Measurements from ENCODE around the gene CRACR2A. TPM values are rescaled to one million over a fixed set of nuclear protein-coding genes. Genes with fewer than 3 reads are reported as not detected.

CRACR2A gene
- total and polyA plus RNA-seq, 2 of the 8 experiments (the other 6 are each of a cell fraction or from before 2014, with no cell fraction given) = 0.85 to 3.2 TPM

DNA sequence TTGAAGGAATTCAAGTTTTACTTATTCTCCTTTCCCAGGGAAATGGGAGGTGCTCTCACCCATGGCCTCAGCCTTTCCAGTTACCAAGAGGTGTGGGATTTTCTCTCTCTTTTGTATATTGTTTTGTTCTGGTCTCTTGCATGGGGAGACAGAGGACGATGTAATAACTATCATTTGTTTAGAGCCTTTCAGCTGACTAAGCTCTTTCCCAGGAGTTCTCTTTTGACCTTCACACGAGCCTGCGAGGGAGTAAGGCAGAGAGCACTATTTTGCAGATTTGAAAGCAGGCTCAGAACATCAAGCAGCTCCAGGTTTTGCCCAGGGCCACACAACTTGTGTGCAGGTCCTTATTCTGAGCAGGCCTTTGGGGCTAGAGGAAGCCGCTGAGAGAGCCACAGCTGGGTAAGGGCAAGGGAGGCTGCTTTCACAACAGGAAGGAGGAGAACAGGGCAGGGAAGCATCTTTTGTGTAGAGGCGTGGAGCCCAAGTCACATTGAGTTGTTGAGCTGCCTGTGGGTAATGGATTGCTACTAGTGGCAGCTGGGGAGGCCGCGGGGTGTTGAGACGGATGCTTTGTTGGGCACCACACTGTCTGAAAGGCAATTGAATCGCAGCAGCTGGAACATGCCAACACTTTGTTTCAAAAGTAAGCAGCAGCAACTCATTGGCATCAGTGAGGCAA lies 145.7 kb downstream of the CRACR2A start:
- H2AFZ ChIP-seq (ENCODE audit: low read length) = no peak overlapping the region
- no peak overlapping the region for H4K91ac ChIP-seq (replicated peaks; ENCODE audit: insufficient read length, low read length)
- ChIA-PET POLR2A (ENCODE audit: partially characterized antibody) (interaction anchor here (1.3 kb wide), 1 partner anchor 306 kb away, joined by 3 read pairs; no protein-coding TSS in a partner anchor), CTCF (ENCODE audit: partially characterized antibody) (interaction anchor here (0.8 to 5.0 kb wide), 9 partner anchors 10 to 307 kb away, joined by 3 to 22 read pairs (median 3); no protein-coding TSS in a partner anchor)
- H3K36me3 ChIP-seq (ENCODE audit: control insufficient read depth in 2 of 4, insufficient read depth in 4 of 4, low read length in 3 of 4) = no peaks in the 10 kb centered on the region
- no peak overlapping the region for H4K8ac ChIP-seq (ENCODE audit: extremely low read depth, insufficient read depth, low read length)
- no peak overlapping the region for H2AK5ac ChIP-seq (ENCODE audit: low read depth, low read length)
- no peaks in the 10 kb centered on the region for H3K9me3 ChIP-seq (ENCODE audit: insufficient read depth in 2 of 2, low read depth in 1 of 2, low read length in 1 of 2)
- H3K27ac ChIP-seq (ENCODE audit: low read depth, low read length) = no peak overlapping the region
- H3K9ac ChIP-seq (replicated peaks in 1 of 4; ENCODE audit: extremely low read depth in 1 of 4, low read depth in 3 of 4, low read length in 3 of 4) = no peak overlapping the region
- no peak overlapping the region for H3K4me3 ChIP-seq (ENCODE audit: extremely low read depth in 1 of 4, insufficient read depth in 2 of 4, low read depth in 3 of 4, low read length in 4 of 4)
- no peak overlapping the region for H3K4ac ChIP-seq (replicated peaks; ENCODE audit: insufficient read length, low read depth, low read length)
- H3K4me1 ChIP-seq (replicated peaks in 1 of 4; ENCODE audit: control insufficient read depth in 3 of 4, insufficient read depth in 4 of 4, low read length in 3 of 4) = peaks cover 15 to 31% (median 21%) of the 10 kb centered on the region in 4 experiments; a peak in 6 of 7 replicates
- H3K79me2 ChIP-seq (ENCODE audit: control insufficient read depth in 1 of 2, insufficient read depth in 2 of 2, low read length in 2 of 2) = no peaks in the 10 kb centered on the region
- no peak overlapping the region for H2BK120ac ChIP-seq (replicated peaks; ENCODE audit: low read depth, low read length)
- H2BK12ac ChIP-seq (ENCODE audit: low read depth, low read length) = no peak overlapping the region
- WGBS, 2 experiments (ENCODE audit: extremely low coverage in 1 of 2, insufficient coverage in 1 of 2, insufficient read length in 1 of 2, insufficient replicate concordance in 2 of 2, low coverage in 1 of 2, low lambda C conversion rate in 2 of 2, missing lambda C conversion rate in 1 of 2) = 80% methylated on average over 9 of the region's 9 CpGs; no CpG with 5 or more reads in 1 of the 2 experiments
- FAIRE-seq (no peak), DNase-seq (ENCODE audit: low read depth in 1 of 2, low spot score in 2 of 2) (no peak)
- H3K18ac ChIP-seq (ENCODE audit: extremely low read depth, low read length) = no peak overlapping the region
- no peaks in the 10 kb centered on the region for H3K79me1 ChIP-seq (ENCODE audit: low read depth, low read length)
- H3K56ac ChIP-seq (replicated peaks; ENCODE audit: insufficient read length, low read depth, low read length) = no peak overlapping the region
- H3K23ac ChIP-seq (ENCODE audit: insufficient read length) = no peak overlapping the region
- H3K23me2 ChIP-seq (ENCODE audit: low read depth, low read length) = no peaks in the 10 kb centered on the region; the same call in 1 of the 2 replicates
- peaks cover 0 to 7% (median 2%) of the 10 kb centered on the region in 4 experiments; a peak in 4 of 7 replicates for H3K27me3 ChIP-seq (replicated peaks in 1 of 4; ENCODE audit: control insufficient read depth in 3 of 4, extremely low read depth in 1 of 4, insufficient read depth in 3 of 4, low read length in 3 of 4)
- no peak overlapping the region for H2BK5ac ChIP-seq (ENCODE audit: low read depth, low read length)
- no peaks in the 10 kb centered on the region for H4K20me1 ChIP-seq (replicated peaks in 1 of 2; ENCODE audit: control insufficient read depth in 1 of 2, insufficient read depth in 2 of 2, low read length in 2 of 2)
- H3K14ac ChIP-seq (ENCODE audit: insufficient read length) = no peak overlapping the region
- no peak overlapping the region for H4K5ac ChIP-seq (ENCODE audit: insufficient read length, low read depth, low read length)
- H3K4me2 ChIP-seq (ENCODE audit: insufficient read depth in 1 of 2, low read depth in 2 of 2, low read length in 2 of 2) = 0 out of 4 replicates have a peak overlapping the region, but pooled peaks of 1 of the 2 experiments have one; percentile 10
- H2BK15ac ChIP-seq (ENCODE audit: low read length) = no peak overlapping the region
- no peak overlapping the region for H2BK20ac ChIP-seq (ENCODE audit: low read length)
- no peak for TF ChIP-seq CHD2 (IDR thresholded peaks at IDR 0.05; ENCODE audit: low read length)
- no peak for TF ChIP-seq SIRT6 (IDR thresholded peaks at IDR 0.05; ENCODE audit: low read length)
- no peak for TF ChIP-seq EGR1 (IDR thresholded peaks at IDR 0.05; ENCODE audit: borderline replicate concordance, low read depth, low read length)
